ENCODE results near the gene FAIM.

DNA sequence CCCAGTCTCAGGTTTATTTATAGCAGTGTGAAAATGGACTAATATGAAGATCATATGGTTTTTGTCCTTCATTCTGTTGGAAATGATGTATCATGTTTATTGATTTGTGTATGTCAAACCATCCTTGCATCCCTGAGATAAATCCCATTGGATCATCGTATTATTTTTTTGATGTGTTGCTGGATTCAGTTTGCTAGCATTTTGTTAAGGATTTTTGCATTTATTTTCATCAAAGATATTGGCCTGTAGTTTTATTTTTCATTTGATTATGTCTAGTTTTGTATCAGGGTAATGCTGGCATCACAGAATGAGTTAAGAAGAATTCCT, 34.3 kb downstream of the FAIM start:
- no peak for TF ChIP-seq CTCF (conservative IDR thresholded peaks at IDR 0.05; ENCODE audit: low read depth, low read length)
- no peak for TF ChIP-seq EZH2 (IDR thresholded peaks at IDR 0.05; ENCODE audit: low read length, unreplicated experiment)
